HG03280 (cell line): ENCODE results near the gene HEMK1.

ENCODE experiments used
- ATAC-seq: cut with Tn5 transposase; IDR thresholded peaks from one replicate; pipeline ENCODE4 v1.9.1; 2021; ENCODE audit warnings: mild to moderate bottlenecking, moderate library complexity; ENCODE audit not compliant: unreplicated experiment

The HEMK1 gene

DNA sequence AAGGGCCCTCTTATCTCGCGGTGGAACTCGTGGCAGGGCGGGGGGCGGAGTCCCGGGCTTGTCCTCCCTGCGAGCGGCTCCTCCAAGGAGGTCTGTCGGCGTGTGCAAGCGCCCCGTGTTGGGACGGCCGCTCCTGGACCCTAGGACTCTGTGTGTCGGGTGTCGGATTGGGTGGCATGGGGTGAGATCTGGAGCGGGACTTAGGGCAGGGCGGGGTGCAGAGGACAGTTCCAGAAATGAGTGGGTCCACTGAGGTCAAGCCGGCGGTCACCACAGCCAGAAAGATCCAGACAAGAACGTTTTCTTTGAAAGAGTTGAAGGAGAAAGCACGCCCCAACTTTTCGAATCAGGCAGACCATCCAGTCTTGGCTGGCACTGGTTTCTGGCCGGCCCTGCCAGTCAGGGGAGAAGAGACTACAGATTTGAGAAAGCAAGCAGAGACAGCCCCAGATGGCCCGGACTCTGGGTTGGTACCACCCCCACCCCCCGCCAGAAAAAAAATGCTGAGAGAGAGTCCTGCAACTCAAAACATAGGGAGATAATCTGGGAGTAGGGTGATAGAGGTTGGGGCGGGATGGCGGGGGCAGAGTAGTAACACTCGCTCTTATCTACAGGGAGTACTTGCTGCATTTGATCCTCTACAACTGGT, 43.0 kb downstream of the HEMK1 start:
- ATAC-seq = no peak

DNA sequence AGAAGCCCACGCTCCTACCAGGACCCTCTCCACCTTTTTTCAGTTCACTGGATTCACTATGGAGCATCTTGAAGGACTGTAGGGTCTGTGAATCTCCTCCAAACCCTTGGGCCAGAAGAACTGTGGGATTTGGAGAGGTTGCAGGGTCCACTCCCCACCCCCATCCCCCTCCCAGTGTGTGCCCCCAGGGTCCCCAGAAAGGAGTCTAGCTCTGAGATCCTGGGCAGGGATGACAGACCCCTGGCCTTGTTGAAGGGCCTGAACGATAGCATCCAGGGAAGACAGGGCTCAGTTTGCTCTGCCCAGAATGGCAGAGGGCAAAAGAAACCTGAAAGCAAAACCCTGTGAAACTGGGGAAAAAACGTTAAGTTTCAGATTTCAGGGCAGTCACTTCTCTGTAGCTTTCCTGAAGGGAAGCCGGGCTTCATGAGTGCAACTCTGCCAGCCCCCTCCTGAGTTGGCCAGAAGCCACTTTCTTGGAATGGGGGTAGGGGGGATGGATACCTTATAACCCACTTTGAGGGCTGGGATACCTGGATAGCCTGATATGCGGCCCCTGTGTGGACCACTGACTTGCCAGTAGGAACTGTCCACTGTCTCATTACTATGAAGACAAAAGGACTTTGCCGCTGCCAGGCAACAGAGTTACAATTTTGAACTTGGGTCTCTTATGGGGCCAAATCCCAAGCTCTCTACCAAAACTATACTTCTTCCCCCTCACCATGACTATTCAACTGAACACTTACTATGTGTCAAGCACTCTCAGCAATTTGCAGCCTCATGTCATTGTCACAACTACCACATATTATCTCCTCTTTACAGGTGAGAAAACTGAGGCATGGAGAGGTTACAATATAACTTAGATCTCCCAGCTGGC, 43.9 kb downstream of the HEMK1 start:
- ATAC-seq = no peak

DNA sequence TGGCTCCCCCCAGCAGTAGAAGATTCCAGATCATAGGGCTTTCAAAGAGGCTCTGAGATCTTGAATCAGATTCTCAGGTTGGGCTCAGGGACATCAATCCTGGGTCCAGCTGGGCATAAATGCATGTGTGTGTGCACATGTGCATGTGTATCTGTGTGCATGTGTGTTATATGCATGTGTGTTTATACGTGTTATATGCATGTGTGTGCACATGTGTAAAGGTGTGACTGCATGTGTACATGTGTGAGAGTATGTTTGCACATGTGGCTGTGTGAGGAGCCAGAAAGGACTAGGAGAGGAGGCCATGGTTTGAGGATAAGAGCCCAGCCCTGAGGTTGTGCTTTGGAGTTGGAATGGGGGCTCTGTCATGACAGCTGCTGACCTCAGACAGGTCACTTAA, 45.9 kb downstream of the HEMK1 start:
- no peak for ATAC-seq

DNA sequence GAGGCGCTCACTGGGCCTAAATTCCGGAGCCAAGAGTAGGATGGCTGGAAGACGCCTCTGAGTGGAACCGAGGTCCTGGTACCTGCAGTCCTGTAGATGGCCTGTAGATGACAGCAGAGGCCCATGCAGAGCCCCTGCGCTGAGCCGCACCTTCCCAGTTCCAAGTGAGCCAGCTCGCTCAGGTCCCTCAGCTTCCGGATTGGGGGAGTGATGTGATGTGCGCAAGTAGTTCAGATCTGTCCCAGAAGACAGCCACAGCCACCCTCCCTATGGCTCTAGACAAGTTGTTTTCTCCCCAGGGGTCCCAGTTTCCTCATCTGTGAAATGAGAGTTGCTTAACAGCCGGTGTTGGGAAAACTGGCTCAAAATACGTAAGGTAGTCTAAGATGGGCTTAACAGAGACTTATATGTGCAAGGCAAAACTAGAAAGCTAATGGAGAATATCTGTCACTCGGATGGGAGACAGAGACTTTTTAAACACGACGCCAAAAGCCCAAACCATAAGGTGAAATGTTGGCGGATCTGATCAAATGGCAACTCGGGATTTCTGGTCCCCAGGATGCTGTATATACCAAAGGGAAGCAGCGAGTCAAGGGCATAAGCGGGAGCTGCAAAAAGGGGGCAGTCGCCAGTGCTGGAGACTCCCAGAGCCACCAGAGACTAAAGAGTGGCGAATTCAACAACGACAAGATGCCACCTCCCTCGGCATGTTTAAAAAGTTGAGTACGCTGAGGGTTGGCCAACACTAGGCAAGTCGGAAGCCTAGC, 46.9 kb downstream of the HEMK1 start:
- ATAC-seq = peak; percentile 35

DNA sequence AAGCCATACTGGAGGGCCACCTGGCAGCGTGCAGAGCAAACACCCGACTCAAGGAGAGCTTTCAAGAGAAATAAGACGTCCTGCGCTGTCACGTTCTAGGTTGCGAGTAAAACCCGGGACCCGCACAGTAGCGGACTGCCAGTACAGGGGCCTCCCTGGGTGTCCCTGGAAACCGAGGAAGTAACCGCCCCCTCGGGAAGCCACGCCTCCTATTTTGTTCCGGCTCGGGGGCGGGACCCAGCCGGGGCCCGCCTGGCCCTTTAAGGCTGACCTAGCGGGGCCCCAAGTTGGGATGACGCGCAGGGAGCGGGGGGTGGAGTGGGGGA, 47.4 kb downstream of the HEMK1 start:
- peak; percentile 71 for ATAC-seq

DNA sequence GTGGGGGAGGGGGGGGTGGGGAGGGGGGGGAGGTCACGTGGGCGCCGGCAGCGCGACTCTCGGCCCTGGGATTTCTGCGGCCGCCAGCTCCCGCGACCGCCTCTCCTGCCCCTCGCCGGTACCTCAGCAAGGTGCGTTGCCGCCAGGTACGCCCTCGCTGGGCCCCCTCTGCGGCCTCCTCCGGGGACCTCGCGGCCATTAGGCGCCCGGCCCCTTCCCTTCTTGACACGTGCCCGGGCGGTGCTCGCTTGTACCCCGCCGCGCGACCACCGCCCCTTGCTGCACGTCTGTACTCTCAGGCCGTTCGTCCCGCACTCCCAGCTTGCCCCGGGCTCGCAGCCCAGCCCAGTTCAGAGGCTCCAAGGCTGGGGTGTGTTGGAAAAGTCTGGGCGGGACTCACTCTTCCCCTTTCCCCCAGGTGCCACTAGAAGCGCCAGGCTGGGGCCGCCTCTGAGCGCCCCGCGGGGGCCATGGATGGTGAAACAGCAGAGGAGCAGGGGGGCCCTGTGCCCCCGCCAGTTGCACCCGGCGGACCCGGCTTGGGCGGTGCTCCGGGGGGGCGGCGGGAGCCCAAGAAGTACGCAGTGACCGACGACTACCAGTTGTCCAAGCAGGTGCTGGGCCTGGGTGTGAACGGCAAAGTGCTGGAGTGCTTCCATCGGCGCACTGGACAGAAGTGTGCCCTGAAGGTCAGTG, 47.9 kb downstream of the HEMK1 start, which contains the start of gene MAPKAPK3:
Gene MAPKAPK3 (plus strand): TSS at position 56 of the 696 bp plus-strand sequence. CDS start 415 bp downstream, at position 471.
- peak; percentile 14 for ATAC-seq

DNA sequence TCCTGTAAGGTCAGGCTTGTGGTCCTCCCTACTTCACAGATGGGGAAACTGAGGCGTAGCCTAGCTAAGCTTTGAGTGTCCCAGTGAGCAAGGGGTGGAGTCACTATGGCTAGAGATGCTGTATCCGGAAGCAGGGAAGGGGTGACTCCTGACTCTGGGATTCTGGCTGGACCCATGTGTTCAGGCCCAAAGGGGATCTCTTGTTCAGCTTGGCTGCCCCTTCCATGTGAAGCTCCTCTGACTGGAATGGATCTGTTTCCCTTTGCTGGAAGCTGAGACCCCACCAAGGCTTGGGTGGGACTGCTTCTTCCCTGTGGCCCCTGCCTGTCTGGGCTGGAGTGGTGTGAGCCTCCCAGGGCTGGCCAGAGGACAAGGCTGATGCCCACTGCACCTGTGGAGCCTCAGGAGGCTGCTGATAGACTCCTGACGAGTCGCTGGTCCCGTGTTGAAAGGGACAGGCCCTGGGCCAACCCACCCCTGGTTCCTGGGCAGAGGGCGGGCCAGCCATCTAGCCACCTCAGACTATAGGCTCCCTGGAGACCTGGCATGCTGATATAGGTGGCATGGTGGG, 48.7 kb downstream of the HEMK1 start:
- ATAC-seq = no peak

DNA sequence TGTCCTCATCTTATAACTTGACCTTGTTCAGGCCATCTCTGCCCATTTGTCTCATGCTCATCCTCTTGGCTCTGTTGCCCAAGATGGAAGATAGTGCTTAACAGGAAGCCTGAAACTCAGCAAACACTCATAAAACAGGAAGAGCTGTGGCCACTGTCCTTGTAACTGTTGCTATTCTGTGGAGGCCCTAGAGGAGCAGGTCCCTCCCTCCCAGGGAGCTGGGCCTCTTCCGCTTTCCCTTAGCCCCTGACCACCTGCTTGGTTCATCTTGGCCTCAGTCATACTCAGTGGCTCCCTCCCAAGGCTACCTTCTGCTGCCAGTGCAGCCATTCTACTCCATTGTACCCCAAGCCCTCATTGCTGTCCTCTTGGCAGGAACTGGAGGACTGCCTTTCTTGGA, 51.1 kb downstream of the HEMK1 start:
- no peak for ATAC-seq

DNA sequence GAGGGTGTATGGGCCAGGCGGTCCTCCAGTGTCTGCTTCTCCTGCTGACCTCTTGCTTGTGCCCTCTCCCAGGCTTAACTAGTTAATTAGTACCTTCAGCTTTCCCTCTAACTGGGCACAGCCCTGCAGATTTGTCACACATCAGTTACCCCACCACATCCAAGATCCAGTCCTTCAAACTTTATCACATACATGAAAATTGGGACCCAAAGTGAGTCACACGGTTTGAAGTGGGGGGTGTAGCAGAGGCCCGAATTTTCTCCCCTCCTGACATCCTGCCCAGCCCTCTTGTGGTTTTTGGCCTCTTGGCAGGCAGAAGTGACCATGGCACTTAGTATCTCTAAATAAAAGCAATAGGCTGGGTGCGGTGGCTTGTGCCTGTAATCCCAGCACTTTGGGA, 51.5 kb downstream of the HEMK1 start:
- ATAC-seq = no peak

DNA sequence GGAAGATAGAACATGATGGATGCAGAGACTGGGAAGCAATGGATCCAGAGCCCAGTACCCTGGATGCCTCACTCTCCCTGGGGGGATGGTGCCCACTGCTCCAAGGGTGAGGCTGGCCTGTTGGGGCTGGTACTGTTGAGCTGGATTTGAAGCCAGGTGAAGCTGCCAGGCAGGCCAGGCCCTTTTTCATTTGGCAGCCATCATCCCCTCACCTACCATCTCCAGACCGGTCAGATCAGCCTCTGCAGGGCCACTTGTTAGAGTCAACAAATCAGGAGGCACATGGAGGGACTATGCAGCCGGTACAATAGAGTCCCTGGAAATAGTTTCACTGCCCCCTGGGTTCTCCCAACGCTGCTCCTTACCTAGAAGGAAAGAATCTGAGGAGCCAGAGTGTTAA, 53.6 kb downstream of the HEMK1 start:
- no peak for ATAC-seq

DNA sequence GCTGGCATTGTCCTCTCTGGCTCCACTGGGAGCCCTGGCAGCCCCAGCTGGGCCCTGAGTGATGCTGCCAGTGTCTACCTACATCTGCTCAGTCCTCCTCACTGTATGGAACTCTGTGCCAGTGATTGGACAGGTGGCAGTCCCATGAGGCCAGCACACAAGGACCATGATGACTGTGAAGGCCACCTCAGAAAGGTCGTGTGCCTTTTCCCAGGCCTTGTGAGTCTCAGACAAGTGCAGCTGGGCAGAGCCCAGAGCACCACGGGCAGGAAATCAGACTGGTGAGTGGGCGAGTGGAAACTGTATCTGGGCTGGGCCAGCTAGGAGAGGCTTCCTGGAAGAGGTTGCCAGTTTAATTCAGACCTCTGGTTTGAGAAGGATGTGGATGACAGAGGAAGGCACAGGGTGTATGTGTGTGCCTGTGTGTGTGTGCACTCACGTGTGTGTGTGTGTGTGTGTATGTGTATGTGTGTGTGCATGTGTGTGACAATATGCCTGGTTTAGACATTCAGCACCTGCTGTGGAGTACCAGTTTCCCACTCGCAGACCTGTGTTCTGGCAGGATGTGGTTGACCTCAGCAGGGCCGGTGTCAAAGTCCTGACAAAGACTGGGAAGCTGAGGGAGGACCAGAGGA, 54.6 kb downstream of the HEMK1 start:
- ATAC-seq = no peak

DNA sequence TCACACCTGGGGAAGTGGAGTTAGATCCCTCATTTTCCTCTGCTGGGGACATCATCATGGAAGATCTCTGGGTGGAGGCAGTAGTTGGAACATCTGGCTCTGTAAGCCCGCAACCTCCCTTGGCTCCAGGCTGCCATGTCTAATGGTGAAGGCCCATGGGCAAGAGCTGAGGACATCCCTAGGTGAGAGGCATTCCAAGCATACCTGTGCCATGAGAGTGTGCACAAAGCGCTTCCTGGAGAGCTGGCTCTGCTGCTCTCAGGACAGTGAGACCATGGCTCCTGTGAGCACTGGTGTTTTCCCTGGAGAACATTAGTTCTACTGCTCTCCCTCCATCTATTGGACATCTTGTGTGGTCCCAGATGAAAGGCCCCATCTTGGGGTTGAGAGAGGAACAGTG, 55.3 kb downstream of the HEMK1 start:
- no peak for ATAC-seq

DNA sequence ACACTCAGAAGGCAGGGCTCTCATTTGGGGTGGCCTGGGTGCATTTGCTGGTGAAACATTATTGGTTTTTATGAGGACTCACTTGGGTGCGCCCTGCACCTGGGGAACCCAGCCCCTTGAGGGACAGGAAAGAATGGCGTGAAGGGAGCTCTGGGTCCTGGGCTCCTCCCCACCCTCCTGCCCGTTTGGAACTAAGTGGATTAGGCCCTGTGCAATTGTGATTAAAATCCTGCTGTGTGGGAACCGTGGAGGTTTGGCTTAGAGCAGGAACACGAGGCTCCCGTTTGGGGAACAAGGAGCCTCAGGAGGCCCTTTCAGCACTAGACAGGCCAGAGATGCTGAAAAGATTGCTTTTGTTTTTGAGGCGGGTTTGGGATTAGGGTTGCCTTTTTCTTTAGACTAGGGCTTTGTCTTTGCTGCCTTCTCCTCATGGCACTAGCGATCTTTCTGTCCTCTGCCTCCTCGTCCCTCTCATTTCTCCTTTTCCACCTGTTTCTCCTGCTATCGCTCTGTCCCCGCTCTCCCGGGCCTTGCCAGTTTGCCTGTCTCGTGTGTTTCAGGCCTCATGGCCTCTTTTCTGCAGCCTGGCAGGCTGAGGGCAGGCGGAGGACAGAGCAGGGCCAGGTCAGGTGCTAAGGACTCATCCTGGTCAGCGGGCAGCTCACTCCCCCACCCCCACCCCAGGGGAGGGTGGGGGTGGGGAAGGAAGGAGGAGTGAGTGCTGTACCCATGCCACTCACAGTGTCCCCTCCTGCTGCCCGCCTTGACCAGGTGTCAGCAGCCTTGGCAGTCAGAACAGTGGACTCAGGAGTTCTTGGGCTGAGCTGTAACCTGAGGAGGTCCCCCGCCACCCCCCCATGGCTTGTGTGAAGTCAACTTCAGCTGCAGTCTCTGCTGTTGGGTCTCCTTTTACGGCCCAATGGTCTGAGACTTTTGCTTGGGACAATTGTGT, 56.2 kb downstream of the HEMK1 start:
- ATAC-seq = no peak

DNA sequence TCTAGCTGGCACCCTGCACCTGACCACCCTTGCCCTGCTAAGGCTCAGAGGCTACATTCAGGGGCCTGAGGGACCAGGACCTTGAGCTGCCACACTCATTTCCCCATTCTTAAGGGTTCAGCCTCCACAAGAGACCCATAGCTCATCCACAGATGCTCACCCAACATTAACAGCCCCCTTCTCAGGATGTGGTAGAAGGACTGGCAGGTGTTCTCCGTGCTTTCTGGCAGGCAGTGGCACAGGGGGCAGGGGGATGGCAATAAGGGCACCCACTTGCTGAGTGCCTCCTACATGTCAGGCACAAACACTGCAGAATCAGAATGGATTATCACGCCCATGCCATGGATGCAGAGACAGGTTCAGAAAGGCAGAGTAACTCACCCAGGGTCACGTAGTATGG, 57.1 kb downstream of the HEMK1 start:
- no peak for ATAC-seq

DNA sequence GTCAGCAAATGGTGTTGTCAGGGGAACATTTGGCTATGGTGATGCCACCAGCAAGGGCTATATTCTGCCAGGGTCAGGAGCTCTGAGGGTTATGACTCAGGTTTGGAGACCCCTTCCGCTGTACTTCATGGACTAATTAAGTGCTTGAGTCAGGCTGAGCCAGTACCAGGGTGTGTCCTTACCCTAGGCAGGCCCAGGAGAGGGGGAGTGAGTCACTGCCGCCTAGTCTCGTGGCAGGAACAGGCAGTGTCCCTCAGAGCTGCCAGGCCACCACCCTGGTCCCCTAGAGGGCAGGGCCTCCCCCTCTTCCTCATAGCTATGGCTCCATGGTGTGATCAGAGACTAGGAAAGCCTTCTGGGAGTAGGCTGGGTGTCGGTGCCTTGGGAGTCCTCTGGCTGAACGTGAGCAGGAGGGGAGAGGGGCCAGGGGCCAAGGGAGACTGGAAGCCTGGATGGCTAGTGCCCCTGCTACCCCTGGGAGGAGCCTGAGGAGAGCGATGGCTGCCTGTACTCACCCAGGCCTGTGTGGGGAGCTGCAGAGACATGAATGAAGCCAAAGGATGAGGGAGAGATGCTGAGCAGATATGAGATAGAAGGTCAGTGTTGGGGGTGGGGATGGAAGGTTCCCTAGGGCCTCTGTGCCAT, 58.2 kb downstream of the HEMK1 start:
- no peak for ATAC-seq

DNA sequence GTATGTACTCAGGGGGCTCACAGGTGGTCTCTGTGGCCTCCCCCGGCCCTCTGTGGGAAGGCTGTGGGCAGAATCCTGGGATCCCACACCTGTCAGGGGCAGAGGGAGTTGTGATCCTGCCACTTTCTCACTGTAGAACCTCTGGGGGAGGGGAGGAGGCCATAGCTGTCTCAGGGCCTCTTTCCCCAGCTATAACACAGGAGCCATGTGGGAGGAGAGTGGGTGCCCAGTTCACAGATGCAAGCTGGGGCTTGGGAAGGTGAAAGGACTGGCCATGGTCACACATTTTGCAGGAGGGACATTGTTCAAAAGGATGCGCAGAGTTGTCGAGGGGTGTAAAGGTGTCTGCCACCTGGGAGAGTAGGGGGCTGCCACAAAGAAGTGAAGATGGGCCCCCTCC, 59.3 kb downstream of the HEMK1 start:
- ATAC-seq = no peak

DNA sequence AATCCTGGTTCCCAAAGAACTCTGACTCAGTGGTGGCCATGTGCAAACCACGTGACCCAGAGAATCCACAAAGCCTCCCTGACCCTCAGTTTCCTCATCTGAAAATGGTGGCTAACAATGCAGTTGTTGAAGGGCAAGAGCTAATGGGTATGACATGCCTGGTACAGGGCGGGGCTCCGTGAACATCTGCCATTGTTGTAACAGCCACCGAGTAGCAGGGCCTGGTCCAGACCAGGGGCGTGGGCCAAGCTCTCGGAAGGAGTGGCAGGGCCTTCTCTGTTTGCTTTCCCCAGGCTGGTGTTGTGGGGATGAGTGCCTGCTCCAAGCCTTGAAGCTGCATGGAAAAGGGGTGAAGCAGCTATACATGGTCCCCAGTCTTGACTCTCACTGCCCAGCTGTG, 61.1 kb downstream of the HEMK1 start:
- ATAC-seq = no peak

DNA sequence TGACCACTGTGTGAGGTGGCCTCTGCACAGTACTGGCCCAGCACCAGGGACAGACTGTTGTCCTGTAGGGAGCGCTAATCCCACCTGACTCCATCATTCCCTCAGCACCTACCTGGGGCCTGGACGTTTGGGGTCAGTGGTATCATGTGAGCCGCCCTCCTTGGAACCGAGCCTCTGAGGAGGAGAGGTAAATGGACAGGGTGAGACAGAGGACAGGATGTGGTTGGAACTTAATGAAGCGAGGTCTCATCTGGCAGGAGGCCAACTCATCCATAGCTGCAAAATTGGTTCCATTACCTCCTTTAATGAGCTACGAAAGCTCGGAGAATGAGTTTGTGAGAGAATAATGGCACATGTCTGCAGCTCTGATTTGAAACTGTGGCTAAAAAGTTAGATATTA, 61.6 kb downstream of the HEMK1 start:
- no peak for ATAC-seq

DNA sequence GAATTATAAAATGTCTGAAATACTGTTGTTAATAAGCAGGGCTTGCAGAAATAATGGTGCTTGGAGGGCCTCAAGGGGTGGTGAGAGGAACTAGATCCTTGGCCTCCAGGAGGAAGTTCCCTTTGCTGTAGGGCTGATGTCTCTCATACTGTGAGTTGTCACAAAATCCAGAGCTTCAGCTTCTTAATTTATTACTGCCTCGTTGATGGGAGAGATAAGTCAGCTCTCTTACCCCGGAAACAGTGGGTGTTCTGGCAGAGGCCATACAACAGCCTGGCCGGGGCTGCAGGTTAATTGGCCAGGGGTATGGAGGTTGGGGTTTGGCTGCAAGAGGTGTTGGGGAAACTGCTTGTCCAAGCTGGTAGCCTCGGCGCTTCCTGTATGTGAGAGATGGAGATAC, 63.1 kb downstream of the HEMK1 start:
- ATAC-seq = no peak
